HG03103 (cell line): ENCODE data around the gene AP4M1.

Experiments used
- ATAC-seq: cut with Tn5 transposase; IDR thresholded peaks from one replicate; pipeline ENCODE4 v1.9.1; 2021; ENCODE audit warnings: low read depth; ENCODE audit not compliant: unreplicated experiment

The AP4M1 gene

GRCh38 chr7:100101016-100101862 is at the start of gene AP4M1, which contains the start of gene MCM7:
AP4M1 (plus strand) TSS chr7:100101643; CDS start chr7:100101715, 72 bp downstream.
MCM7 (minus strand) TSS chr7:100101397; CDS start chr7:100101294, 103 bp downstream.
- ATAC-seq = peak; percentile 83

- ATAC-seq = no peak
These were observed 48.2 kb upstream of the AP4M1 start for GRCh38 chr7:100053215-100053614.

GRCh38 chr7:100057006-100057405 is 44.4 kb upstream of the AP4M1 start:
- no peak for ATAC-seq

GRCh38 chr7:100059251-100059739 is 42.1 kb upstream of the AP4M1 start:
- ATAC-seq = no peak

GRCh38 chr7:100061518-100062193 is 39.8 kb upstream of the AP4M1 start:
- ATAC-seq = no peak

- ATAC-seq = no peak
These were observed 38.1 kb upstream of the AP4M1 start for GRCh38 chr7:100063376-100063775.

- no peak for ATAC-seq
These were observed 37.3 kb upstream of the AP4M1 start for GRCh38 chr7:100064162-100064561.

- ATAC-seq = no peak
These were observed 35.8 kb upstream of the AP4M1 start for GRCh38 chr7:100065452-100066186.

GRCh38 chr7:100066953-100067352 is 34.5 kb upstream of the AP4M1 start:
- ATAC-seq = no peak

- ATAC-seq = no peak
These were observed 31.5 kb upstream of the AP4M1 start for GRCh38 chr7:100069991-100070390.

GRCh38 chr7:100071018-100071723 is 30.3 kb upstream of the AP4M1 start:
- no peak for ATAC-seq

GRCh38 chr7:100072462-100072861 is 29.0 kb upstream of the AP4M1 start:
- no peak for ATAC-seq

GRCh38 chr7:100074841-100075240 is 26.6 kb upstream of the AP4M1 start:
- ATAC-seq = no peak

- ATAC-seq = no peak
These were observed 26.0 kb upstream of the AP4M1 start for GRCh38 chr7:100075418-100075817.

GRCh38 chr7:100077205-100077604 is 24.2 kb upstream of the AP4M1 start:
- no peak for ATAC-seq

- no peak for ATAC-seq
These were observed 22.4 kb upstream of the AP4M1 start for GRCh38 chr7:100079024-100079560.

GRCh38 chr7:100080907-100081534 is 20.4 kb upstream of the AP4M1 start:
- peak; percentile 19 for ATAC-seq

GRCh38 chr7:100081535-100082102 is 19.8 kb upstream of the AP4M1 start, which contains the start of gene ZNF3:
ZNF3 (minus strand) TSS chr7:100081723; CDS start chr7:100077357, 4,366 bp downstream.
- peak; percentile 76 for ATAC-seq

GRCh38 chr7:100082978-100083377 is 18.5 kb upstream of the AP4M1 start:
- no peak for ATAC-seq
